Activated CD4-positive, alpha-beta T cell treated with anti-CD3 and anti-CD28 coated beads for 36 hours (primary cell): ENCODE results near the gene OR6C68. TPM values are rescaled to one million over a fixed set of nuclear protein-coding genes. Genes with fewer than 3 reads are reported as not detected.
"Not testable (repeated sequence)": the region's sequence is repeated elsewhere in the genome, so short reads cannot be mapped to it uniquely, and the experiment has no call there.

Experiments used
- ATAC-seq: fragments of 200-7000 bp; cut with Tn5 transposase; one replicate; pipeline ENCODE4 v1.10.0; 2021; ENCODE audit warnings: mild to moderate bottlenecking, moderate library complexity
- CTCF ChIA-PET: fragments of 350-600 bp; sonication (Branson Sonifier 250); formaldehyde crosslinking; loops from one replicate; lab custom pipeline; 2021; ENCODE audit warnings: antibody characterized with exemption; lab: Charles Lee
- POLR2A ChIA-PET: fragments of 350-600 bp; sonication (Branson Sonifier 250); formaldehyde crosslinking; loops from one replicate; lab custom pipeline; 2021; ENCODE audit warnings: antibody characterized with exemption, inconsistent platforms; lab: Charles Lee
- DNase-seq: peaks from one replicate; pipeline ENCODE4 v3.0.0-alpha.2; 2020
- H3K27ac Mint-ChIP-seq: one replicate; pipeline ENCODE4 v1.8.0; 2021; ENCODE audit warnings: mixed read lengths
- H3K27me3 Mint-ChIP-seq: one replicate; pipeline ENCODE4 v1.8.0; 2021; ENCODE audit warnings: mixed read lengths
- H3K36me3 Mint-ChIP-seq: one replicate; pipeline ENCODE4 v1.8.0; 2021; ENCODE audit warnings: low read depth, mixed read lengths
- H3K4me1 Mint-ChIP-seq: one replicate; pipeline ENCODE4 v1.8.0; 2021; ENCODE audit warnings: mixed read lengths
- H3K4me3 Mint-ChIP-seq: one replicate; pipeline ENCODE4 v1.8.0; 2021; ENCODE audit warnings: mild to moderate bottlenecking, moderate library complexity, mixed read lengths
- H3K9me3 Mint-ChIP-seq: one replicate; pipeline ENCODE4 v1.8.0; 2021; ENCODE audit warnings: low read depth, mixed read lengths
- intact Hi-C, 2 experiments: fragments of 100-400 bp; cut with DNase I in 1 of 2; cut with micrococcal nuclease in 1 of 2; formaldehyde crosslinking; loops; one replicate each; pipeline versions ENCODE4 v1.14.2 to v1.15.1; 2022 to 2024; cut with DNase I, micrococcal nuclease
- total RNA-seq, 2 experiments: library from RNA; stranded (reverse); gene quantifications; one replicate each; pipeline ENCODE4 v1.2.3, GENCODE V29; 2021

The OR6C68 gene
- total RNA-seq = not detected

GRCh38 chr12:55492078-55492477, at the start of gene OR6C68:
TSS of gene OR6C68 (plus strand) at chr12:55492378. CDS start at chr12:55492378, 0 bp downstream.
- no peaks in the 10 kb centered on the region for H3K4me1 Mint-ChIP-seq
- intact Hi-C loops = no loop called here
- H3K36me3 Mint-ChIP-seq = no peaks in the 10 kb centered on the region
- H3K4me3 Mint-ChIP-seq = no peak within 1 kb of the TSS
- POLR2A ChIA-PET = no interaction called here
- CTCF ChIA-PET = no interaction called here
- H3K27me3 Mint-ChIP-seq = peaks cover 10% of the 10 kb centered on the region
- H3K27ac Mint-ChIP-seq = no peak within 1 kb of the TSS
- ATAC-seq (no peak), DNase-seq (no peak)
- H3K9me3 Mint-ChIP-seq = no peaks in the 10 kb centered on the region

- Mint-ChIP-seq H3K4me1 (no peaks in the 10 kb centered on the region), H3K27me3 (peaks cover 9% of the 10 kb centered on the region), H3K4me3 (no peak within 1 kb of the TSS), H3K36me3 (peaks cover 2% of the 10 kb centered on the region), H3K27ac (no peak within 1 kb of the TSS), H3K9me3 (peaks cover 18% of the 10 kb centered on the region)
- ChIA-PET POLR2A (no interaction called here), CTCF (interaction anchor here (0.5 to 0.9 kb wide), 3 partner anchors 70 to 212 kb away, joined by 3 read pairs; no protein-coding TSS in a partner anchor)
- no peak for DNase-seq
- intact Hi-C loops = no loop called here
- ATAC-seq = no peak
Measured at GRCh38 chr12:55443776-55444175, 48.4 kb upstream of the OR6C68 start, which contains the start of gene OR6C2. TSS of gene OR6C2 (plus strand) at chr12:55444076. CDS start at chr12:55452214, 8,138 bp downstream.

- H3K36me3 Mint-ChIP-seq = peaks cover under 1% of the 10 kb centered on the region
- H3K4me3 Mint-ChIP-seq = no peak overlapping the region
- H3K27me3 Mint-ChIP-seq = peaks cover 9% of the 10 kb centered on the region
- CTCF ChIA-PET = interaction anchor here (1.0 kb wide), 1 partner anchor 141 kb away, joined by 3 read pairs; no protein-coding TSS in a partner anchor
- DNase-seq (no peak), ATAC-seq (no peak)
- no peak overlapping the region for H3K27ac Mint-ChIP-seq
- POLR2A ChIA-PET = no interaction called here
- H3K4me1 Mint-ChIP-seq = no peaks in the 10 kb centered on the region
- intact Hi-C loops = no loop called here
- peaks cover 11% of the 10 kb centered on the region for H3K9me3 Mint-ChIP-seq
Measured at GRCh38 chr12:55445357-55445756, 46.8 kb upstream of the OR6C68 start.

GRCh38 chr12:55446326-55446725, 45.9 kb upstream of the OR6C68 start:
- Mint-ChIP-seq H3K27me3 (peaks cover 9% of the 10 kb centered on the region), H3K9me3 (peaks cover 3% of the 10 kb centered on the region), H3K4me3 (no peak overlapping the region), H3K27ac (no peak overlapping the region), H3K36me3 (no peaks in the 10 kb centered on the region), H3K4me1 (no peaks in the 10 kb centered on the region)
- intact Hi-C loops = no loop called here
- ATAC-seq (no peak), DNase-seq (no peak)
- ChIA-PET CTCF (no interaction called here), POLR2A (no interaction called here)

- ChIA-PET POLR2A (no interaction called here), CTCF (no interaction called here)
- Mint-ChIP-seq H3K27me3 (peaks cover 22% of the 10 kb centered on the region), H3K4me1 (no peaks in the 10 kb centered on the region), H3K9me3 (no peaks in the 10 kb centered on the region), H3K36me3 (no peaks in the 10 kb centered on the region), H3K27ac (no peak overlapping the region), H3K4me3 (no peak overlapping the region)
- DNase-seq (no peak), ATAC-seq (no peak)
- intact Hi-C loops = no loop called here
Measured at GRCh38 chr12:55448825-55449224, 43.4 kb upstream of the OR6C68 start.

GRCh38 chr12:55464926-55465325, 27.3 kb upstream of the OR6C68 start:
- H3K36me3 Mint-ChIP-seq, POLR2A ChIA-PET, H3K4me3 Mint-ChIP-seq, H3K4me1 Mint-ChIP-seq, DNase-seq, H3K27ac Mint-ChIP-seq, intact Hi-C loops, H3K9me3 Mint-ChIP-seq, ATAC-seq, CTCF ChIA-PET: not testable (repeated sequence)
- H3K27me3 Mint-ChIP-seq = peaks cover 21% of the 10 kb centered on the region

- DNase-seq (no peak), ATAC-seq (no peak)
- H3K4me3 Mint-ChIP-seq = no peak overlapping the region
- H3K36me3 Mint-ChIP-seq = no peaks in the 10 kb centered on the region
- H3K27ac Mint-ChIP-seq = no peak overlapping the region
- POLR2A ChIA-PET = no interaction called here
- H3K4me1 Mint-ChIP-seq = no peaks in the 10 kb centered on the region
- H3K27me3 Mint-ChIP-seq = peaks cover 13% of the 10 kb centered on the region
- no peaks in the 10 kb centered on the region for H3K9me3 Mint-ChIP-seq
- CTCF ChIA-PET = no interaction called here
- intact Hi-C loops = no loop called here
Measured at GRCh38 chr12:55467836-55468235, 24.3 kb upstream of the OR6C68 start.

GRCh38 chr12:55469291-55469690, 22.9 kb upstream of the OR6C68 start:
- Mint-ChIP-seq H3K36me3 (no peaks in the 10 kb centered on the region), H3K27me3 (peaks cover 10% of the 10 kb centered on the region), H3K9me3 (no peaks in the 10 kb centered on the region), H3K4me1 (no peaks in the 10 kb centered on the region), H3K4me3 (no peak overlapping the region), H3K27ac (no peak overlapping the region)
- DNase-seq (no peak), ATAC-seq (no peak)
- POLR2A ChIA-PET = no interaction called here
- intact Hi-C loops = no loop called here
- CTCF ChIA-PET = interaction anchor here (1.2 kb wide), 1 partner anchor 14 kb away, joined by 4 read pairs; no protein-coding TSS in a partner anchor

GRCh38 chr12:55470088-55470829, 21.9 kb upstream of the OR6C68 start, which contains the start of gene OR6C70:
TSS of gene OR6C70 (minus strand) at chr12:55470138. CDS start at chr12:55470138, 0 bp downstream.
- H3K36me3 Mint-ChIP-seq = no peaks in the 10 kb centered on the region
- ChIA-PET CTCF (interaction anchor here (1.2 kb wide), 1 partner anchor 15 kb away, joined by 4 read pairs; no protein-coding TSS in a partner anchor), POLR2A (no interaction called here)
- H3K4me3 Mint-ChIP-seq = no peak within 1 kb of the TSS
- no peak within 1 kb of the TSS for H3K27ac Mint-ChIP-seq
- peaks cover 10% of the 10 kb centered on the region for H3K27me3 Mint-ChIP-seq
- intact Hi-C loops = no loop called here
- ATAC-seq (no peak), DNase-seq (no peak)
- no peaks in the 10 kb centered on the region for H3K4me1 Mint-ChIP-seq
- no peaks in the 10 kb centered on the region for H3K9me3 Mint-ChIP-seq

GRCh38 chr12:55472264-55472663, 19.9 kb upstream of the OR6C68 start:
- DNase-seq (no peak), ATAC-seq (no peak)
- Mint-ChIP-seq H3K9me3 (no peaks in the 10 kb centered on the region), H3K27ac (no peak overlapping the region), H3K4me3 (no peak overlapping the region), H3K4me1 (no peaks in the 10 kb centered on the region), H3K27me3 (peaks cover 11% of the 10 kb centered on the region), H3K36me3 (no peaks in the 10 kb centered on the region)
- intact Hi-C loops = no loop called here
- ChIA-PET POLR2A (no interaction called here), CTCF (interaction anchor here (0.6 kb wide), 2 partner anchors 258 to 1680 kb away, joined by 3 to 4 read pairs; no protein-coding TSS in a partner anchor)

GRCh38 chr12:55479136-55479535, 13.0 kb upstream of the OR6C68 start:
- H3K36me3 Mint-ChIP-seq, ATAC-seq, H3K27me3 Mint-ChIP-seq, H3K4me3 Mint-ChIP-seq, CTCF ChIA-PET, intact Hi-C loops, H3K4me1 Mint-ChIP-seq, POLR2A ChIA-PET, DNase-seq, H3K9me3 Mint-ChIP-seq, H3K27ac Mint-ChIP-seq: not testable (repeated sequence)

GRCh38 chr12:55484284-55484683, 7.9 kb upstream of the OR6C68 start:
- H3K4me1 Mint-ChIP-seq, H3K27me3 Mint-ChIP-seq, H3K36me3 Mint-ChIP-seq, ATAC-seq, H3K4me3 Mint-ChIP-seq, POLR2A ChIA-PET, H3K9me3 Mint-ChIP-seq, intact Hi-C loops, H3K27ac Mint-ChIP-seq, DNase-seq, CTCF ChIA-PET: not testable (repeated sequence)
